ENCODE results near the gene NOVA2.

Gene NOVA2

DNA sequence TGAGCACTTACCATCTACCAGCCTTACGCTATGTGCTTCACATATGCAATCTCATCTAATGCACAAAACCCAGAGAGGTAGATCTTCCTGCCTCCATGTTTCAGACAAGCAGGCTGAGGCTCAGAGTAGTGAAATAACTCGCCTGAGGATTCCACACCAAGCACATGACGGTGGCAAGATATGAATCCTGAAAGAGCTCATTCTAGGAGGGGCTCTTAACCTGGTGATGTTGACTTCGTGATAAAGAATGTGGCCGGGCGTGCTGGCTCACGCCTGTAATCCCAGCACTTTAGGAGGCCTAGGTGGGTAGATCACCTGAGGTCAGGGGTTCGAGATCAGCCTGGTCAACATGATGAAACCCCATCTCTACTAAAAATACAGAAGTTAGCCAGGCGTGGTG lies 5.0 kb downstream of the NOVA2 start:
- intact Hi-C loops (cut with DNase I; ENCODE audit: low total_unique reads): no loop called here
- no peak for DNase-seq
- TF ChIP-seq, protein P1, sequence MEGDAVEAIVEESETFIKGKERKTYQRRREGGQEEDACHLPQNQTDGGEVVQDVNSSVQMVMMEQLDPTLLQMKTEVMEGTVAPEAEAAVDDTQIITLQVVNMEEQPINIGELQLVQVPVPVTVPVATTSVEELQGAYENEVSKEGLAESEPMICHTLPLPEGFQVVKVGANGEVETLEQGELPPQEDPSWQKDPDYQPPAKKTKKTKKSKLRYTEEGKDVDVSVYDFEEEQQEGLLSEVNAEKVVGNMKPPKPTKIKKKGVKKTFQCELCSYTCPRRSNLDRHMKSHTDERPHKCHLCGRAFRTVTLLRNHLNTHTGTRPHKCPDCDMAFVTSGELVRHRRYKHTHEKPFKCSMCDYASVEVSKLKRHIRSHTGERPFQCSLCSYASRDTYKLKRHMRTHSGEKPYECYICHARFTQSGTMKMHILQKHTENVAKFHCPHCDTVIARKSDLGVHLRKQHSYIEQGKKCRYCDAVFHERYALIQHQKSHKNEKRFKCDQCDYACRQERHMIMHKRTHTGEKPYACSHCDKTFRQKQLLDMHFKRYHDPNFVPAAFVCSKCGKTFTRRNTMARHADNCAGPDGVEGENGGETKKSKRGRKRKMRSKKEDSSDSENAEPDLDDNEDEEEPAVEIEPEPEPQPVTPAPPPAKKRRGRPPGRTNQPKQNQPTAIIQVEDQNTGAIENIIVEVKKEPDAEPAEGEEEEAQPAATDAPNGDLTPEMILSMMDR (IDR thresholded peaks at IDR 0.05): no peak
- Histone ChIP-seq H3K27ac (no peak overlapping the region), H3K27me3 (peaks cover 0 to 58% of the 10 kb centered on the region in 2 donors), H3K4me1 (peaks cover 0 to 9% (median 5%) of the 10 kb centered on the region in 4 donors), H3K36me3 (no peaks in the 10 kb centered on the region), H3K9me3 (no peaks in the 10 kb centered on the region), H3K4me3 (no peak overlapping the region)

DNA sequence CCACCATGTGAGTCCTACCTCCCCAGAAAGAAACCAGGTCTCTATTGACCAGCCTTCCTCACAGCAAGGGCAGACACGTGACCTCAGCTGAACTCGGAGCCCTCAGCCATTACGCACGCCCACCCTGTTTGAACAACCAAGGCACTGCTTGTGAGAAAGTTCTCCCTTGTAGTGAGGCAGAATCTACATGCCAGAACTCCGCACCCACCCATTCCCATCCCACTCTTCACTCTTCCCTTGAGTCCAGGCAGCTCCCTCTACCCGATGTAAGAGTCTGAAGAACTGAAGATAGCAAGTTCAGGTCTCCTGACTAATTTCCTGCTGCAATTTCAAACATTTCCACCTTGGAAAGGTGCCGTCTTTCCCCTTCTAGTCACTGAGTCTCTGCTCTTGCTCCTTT lies 6.4 kb downstream of the NOVA2 start:
- Histone ChIP-seq H3K4me3 (no peak overlapping the region), H3K27me3 (peaks cover 0 to 51% of the 10 kb centered on the region in 2 donors), H3K4me1 (no peaks in the 10 kb centered on the region), H3K9me3 (no peaks in the 10 kb centered on the region), H3K36me3 (no peaks in the 10 kb centered on the region), H3K27ac (no peak overlapping the region)
- no peak for DNase-seq
- intact Hi-C loops (cut with DNase I; ENCODE audit: low total_unique reads): no loop called here
- TF ChIP-seq, protein P1 (IDR thresholded peaks at IDR 0.05): no peak

DNA sequence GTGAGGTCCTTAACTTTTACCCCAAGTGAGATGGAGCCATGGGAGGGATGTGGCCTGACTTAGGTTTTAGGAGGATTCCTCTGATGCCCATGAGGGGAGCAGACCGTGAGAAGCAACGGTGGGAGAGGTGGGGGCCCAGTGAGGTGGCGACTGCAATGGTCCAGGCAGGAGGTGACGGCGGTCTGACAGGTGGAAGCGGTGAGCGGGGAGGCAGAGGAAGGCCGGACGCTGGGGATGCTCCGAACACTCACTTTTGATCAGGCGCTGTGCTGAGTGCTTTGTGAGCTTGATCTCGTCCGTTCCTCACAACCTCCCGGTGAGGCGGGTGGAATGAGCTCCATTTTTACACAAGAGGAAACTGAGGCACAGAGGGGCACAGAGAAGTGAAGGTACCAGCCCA lies 11.6 kb downstream of the NOVA2 start:
- no peak overlapping the region for H3K4me3 ChIP-seq
- H3K4me1 ChIP-seq: no peaks in the 10 kb centered on the region
- no peaks in the 10 kb centered on the region for H3K36me3 ChIP-seq
- no peak for DNase-seq
- intact Hi-C loops (cut with DNase I; ENCODE audit: low total_unique reads): no loop called here
- H3K27ac ChIP-seq: no peak overlapping the region
- H3K9me3 ChIP-seq: no peaks in the 10 kb centered on the region
- TF ChIP-seq, protein P1 (IDR thresholded peaks at IDR 0.05): no peak
- peaks cover 0 to 38% of the 10 kb centered on the region in 2 donors for H3K27me3 ChIP-seq

DNA sequence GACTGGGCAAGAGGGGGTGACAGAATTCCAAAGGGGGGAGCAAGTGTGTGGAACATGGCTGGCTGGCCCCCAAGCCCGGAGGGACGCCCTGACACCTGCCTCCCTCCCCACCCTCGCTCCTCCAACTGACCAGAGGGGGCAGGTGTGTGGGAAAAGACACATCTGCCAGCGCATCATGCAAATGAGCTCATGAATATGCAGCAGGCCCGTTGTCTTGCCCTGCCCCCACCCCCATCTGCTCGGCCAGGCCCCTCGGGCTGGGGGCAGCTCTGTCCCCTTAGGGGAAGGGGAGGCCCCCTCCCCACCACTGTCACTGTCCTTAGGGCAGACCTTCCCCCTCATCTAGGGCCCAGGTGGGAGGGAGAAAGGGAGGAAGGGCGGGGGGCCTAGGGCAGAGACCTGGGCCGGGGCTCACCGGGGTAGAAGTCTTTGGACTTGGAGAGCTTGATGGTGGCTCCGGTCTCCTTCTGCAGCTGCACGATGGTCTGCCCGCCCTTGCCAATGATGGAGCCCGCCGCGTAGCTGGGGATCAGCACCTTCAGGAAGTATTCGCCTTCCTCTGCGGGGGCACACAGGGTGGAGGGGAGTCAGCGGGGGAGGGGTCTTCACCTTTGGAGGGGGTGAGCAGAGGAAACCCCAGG lies 12.9 kb downstream of the NOVA2 start:
- Histone ChIP-seq H3K27ac (no peak overlapping the region), H3K27me3 (peaks cover 0 to 46% of the 10 kb centered on the region in 2 donors), H3K4me3 (no peak overlapping the region), H3K36me3 (no peaks in the 10 kb centered on the region), H3K9me3 (no peaks in the 10 kb centered on the region), H3K4me1 (no peaks in the 10 kb centered on the region)
- TF ChIP-seq, protein P1 (IDR thresholded peaks at IDR 0.05): no peak
- no peak for DNase-seq
- intact Hi-C loops (cut with DNase I; ENCODE audit: low total_unique reads): no loop called here

DNA sequence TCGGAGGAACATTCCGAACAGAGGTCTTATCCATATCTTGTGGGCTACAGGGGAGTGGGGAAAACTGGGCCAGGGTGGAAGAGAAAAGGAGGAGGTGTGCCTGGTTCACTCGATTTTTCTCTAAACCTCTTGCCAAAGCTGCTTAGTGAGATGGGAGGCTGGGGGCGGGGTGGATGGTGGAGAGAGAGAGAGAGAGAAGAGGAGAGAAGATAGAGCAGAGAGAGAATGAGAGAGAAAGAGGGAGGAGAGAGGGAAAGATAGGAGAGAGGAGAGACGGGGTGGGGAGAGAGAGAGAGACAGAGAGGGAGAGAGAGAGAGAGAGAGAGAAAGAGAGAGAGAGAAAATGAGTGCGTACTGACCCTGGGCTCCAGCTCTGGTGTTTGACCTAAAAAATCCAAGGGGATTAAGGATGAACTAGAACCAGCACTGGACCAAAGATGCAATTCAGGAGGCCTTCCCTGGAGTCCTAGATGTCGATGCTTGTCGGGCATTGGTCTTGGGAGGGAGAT lies 14.1 kb downstream of the NOVA2 start:
- DNase-seq: no peak
- Histone ChIP-seq H3K4me3 (no peak overlapping the region), H3K36me3 (no peaks in the 10 kb centered on the region), H3K9me3 (no peaks in the 10 kb centered on the region), H3K4me1 (no peaks in the 10 kb centered on the region), H3K27me3 (peaks cover 0 to 50% of the 10 kb centered on the region in 2 donors), H3K27ac (no peak overlapping the region)
- TF ChIP-seq, protein P1 (IDR thresholded peaks at IDR 0.05): no peak
- intact Hi-C loops (cut with DNase I; ENCODE audit: low total_unique reads): no loop called here
